Stimulated activated CD8-positive, alpha-beta memory T cell treated with anti-CD3 and anti-CD28 coated beads, Interleukin-4, amount 100 ng/mL, for 48 hours (primary cell): Measurements from ENCODE around the gene PPP2R2C.

ENCODE experiments used
- DNase-seq: peaks from one replicate; pipeline ENCODE4 v3.0.0-alpha.2; 2020

PPP2R2C gene

GRCh38 chr4:6278801-6279197 lies 193.6 kb downstream of the PPP2R2C start:
- DNase-seq, result no peak

- no peak for DNase-seq
Measured at GRCh38 chr4:6277935-6278800, 194.2 kb downstream of the PPP2R2C start.

GRCh38 chr4:6277139-6277802 lies 195.1 kb downstream of the PPP2R2C start:
- no peak for DNase-seq

DNA sequence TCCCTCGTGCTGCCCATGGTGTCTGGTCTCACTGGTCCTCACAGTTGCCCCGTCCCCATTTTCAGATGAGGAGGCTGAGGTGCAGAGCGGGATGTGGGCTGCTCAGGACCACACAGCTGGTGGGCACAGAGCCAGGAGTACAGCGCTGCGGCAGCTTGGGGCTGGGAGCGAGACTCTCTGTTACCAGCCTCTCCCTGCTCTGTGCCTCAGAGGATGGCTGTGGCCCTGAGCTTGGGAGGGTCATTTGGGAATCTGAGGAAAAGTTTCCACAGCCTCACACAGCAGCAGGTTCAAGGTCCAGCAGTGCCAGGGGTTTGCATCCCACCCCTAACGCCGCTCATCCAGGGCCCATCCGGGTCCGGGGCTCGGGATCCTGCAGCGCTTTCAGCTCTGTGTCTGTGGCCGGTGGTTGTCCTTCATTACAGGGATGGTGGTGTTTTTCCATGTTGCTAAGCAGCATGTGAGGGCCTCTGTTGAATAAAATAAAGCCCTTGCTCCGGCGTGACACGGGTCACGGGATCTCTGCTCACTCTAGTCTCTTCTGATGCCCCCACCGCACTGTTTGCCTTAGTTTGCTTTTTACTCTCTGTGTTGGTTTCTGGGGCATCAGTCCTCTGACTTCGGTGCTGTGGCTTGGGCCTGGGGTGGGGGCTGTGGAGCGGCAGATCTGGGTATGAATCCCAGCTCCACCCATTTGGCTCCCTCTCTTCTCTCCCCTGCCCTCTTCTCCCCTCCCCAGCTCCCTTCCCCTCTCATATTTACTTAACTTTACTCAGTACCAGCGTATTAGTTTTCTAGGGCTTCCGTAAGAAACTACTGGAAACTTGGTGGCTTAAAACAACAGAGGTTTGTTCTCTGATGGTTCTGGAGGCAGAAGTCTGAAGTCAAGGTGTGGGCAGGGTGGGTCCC lies 196.3 kb downstream of the PPP2R2C start:
- DNase-seq, result no peak

DNA sequence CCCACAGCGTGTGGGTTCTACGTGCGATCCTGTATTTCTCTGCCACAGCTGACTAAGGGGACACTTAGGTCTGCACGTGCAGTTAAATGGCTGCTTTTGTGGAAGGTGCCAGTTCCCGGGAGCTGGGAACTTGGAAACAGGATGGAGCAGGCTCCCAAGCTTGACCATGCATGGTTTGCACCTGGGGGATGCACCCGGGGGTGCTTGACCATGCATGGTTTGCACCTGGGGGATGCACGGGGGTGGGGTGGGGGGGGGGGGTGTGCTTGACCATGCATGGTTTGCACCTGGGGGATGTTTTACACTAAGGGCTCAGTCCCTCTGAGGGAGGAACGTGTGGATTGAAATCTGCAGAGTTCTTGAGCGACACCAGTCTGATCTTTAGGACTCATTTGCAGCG lies 197.1 kb downstream of the PPP2R2C start:
- no peak for DNase-seq

GRCh38 chr4:6273661-6273990 lies 198.8 kb downstream of the PPP2R2C start:
- DNase-seq, result no peak

GRCh38 chr4:6272863-6273660 lies 199.4 kb downstream of the PPP2R2C start:
- DNase-seq, result no peak

DNA sequence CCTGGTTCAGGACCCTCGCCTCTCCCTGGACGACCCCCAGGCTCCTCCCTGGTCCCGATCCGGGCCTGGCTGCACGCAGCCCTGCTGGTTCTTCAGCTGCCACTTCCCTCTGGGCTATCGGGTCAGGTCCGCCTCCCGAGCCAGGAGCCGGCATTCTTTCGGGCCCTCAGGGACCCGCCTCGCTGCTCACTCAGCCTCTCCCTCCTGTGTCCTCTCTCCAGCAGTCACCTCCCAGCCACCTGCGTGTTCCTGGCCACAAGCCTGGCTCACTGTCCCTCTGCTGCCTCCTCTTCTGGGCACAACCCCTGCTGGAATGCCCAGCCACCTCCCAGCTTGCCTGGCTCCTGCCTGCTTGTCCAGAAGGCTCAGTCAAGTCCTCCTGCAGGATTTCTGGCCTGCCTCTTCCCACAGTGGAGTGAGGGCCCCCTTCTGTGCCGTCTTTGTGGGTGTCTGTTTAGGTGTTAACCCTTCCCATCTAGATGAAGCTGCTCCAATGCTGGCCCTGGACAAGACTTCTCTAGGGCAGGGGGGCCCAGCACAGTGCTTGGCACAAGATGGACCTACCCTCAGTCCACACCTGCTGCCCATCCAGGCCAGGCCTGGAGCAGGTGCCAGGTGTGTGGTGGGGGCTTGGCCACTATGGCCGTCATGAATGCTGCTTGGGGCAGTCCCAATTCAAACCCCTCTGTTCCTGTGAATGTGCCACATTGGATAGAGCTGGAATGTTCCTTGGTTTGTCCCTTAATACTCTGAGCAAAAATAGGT lies 200.5 kb downstream of the PPP2R2C start:
- no peak for DNase-seq

DNA sequence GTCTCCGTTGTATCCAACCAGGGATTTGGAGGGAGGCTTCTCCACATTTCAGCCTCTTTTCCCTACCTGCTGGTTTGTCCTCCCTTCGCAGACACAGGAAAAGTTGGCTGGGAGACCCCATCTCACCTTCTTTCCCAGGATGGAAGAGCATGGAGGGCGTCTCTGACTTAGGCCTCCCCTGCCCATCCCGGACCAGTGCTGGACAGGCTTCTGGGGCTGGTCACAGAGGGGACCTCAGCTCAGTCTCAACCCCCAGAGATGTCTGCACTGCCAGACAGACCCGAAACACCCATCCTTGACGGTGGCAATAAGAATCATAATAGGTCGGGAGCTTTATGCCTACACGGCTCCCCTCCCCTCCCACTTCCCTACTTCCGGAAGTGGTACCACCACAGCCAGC lies 201.2 kb downstream of the PPP2R2C start:
- no peak for DNase-seq

DNA sequence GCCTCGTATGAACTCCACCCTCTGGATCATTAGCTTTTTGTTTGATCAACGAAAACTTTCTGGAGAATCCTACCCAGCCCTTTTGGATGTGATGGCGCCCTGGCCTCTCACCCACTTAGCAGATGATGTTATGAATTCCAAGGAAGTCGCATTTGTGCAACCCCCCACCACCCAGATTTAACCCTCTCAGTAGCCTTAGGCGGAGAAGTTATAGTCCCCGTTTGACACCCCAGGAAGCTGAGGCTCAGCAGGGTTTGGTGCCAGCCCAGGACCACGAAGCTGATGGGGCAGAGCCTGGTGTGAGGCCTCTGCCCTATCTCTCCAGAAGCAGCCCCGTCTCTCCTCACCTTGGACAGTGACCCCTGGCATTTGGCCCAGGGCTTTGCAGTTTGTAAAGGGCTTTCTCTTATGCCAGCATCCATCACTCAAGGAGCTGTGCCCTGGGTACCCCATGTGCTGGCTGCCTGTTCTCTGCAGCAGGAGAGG lies 201.7 kb downstream of the PPP2R2C start:
- DNase-seq, result no peak
